Stimulated activated CD8-positive, alpha-beta memory T cell treated with anti-CD3 and anti-CD28 coated beads, Interleukin-7, amount 100 ng/mL, for 4 hours (primary cell): ENCODE measurements around the gene ZNF528.

ENCODE experiments used
- DNase-seq, 2 donors: peaks; one replicate each; pipeline ENCODE4 v3.0.0-alpha.2; 2020; ENCODE audit warnings: low read depth in 2 of 2

The ZNF528 gene

GRCh38 chr19:52397310-52398080 lies at the start of gene ZNF528:
TSS of gene ZNF528 (plus strand) at chr19:52397849. CDS start at chr19:52402014, 4,165 bp downstream.
- DNase-seq, result peak; percentile 90 to 91

- DNase-seq, result no peak
Measured at GRCh38 chr19:52351512-52351911, 46.1 kb upstream of the ZNF528 start.

- DNase-seq, result no peak
Measured at GRCh38 chr19:52366414-52366824, 31.2 kb upstream of the ZNF528 start.

GRCh38 chr19:52369559-52370340 lies 27.9 kb upstream of the ZNF528 start, which contains the start of gene ZNF880:
TSS of gene ZNF880 (plus strand) at chr19:52369923. CDS start at chr19:52369966, 43 bp downstream.
- peak; percentile 88 to 89 for DNase-seq

GRCh38 chr19:52370341-52370710 lies 27.3 kb upstream of the ZNF528 start:
- no peak for DNase-seq

GRCh38 chr19:52391135-52391534 lies 6.5 kb upstream of the ZNF528 start:
- DNase-seq, result no peak

- DNase-seq, result no peak
Measured at GRCh38 chr19:52398081-52398441, 412 bp downstream of the ZNF528 start.

GRCh38 chr19:52410276-52410675 lies 12.6 kb downstream of the ZNF528 start:
- DNase-seq, result no peak

GRCh38 chr19:52415711-52416110 lies 18.1 kb downstream of the ZNF528 start:
- no peak for DNase-seq

- no peak for DNase-seq
Measured at GRCh38 chr19:52428937-52429336, 31.3 kb downstream of the ZNF528 start, which contains the start of gene ZNF534. TSS of gene ZNF534 (plus strand) at chr19:52429148. CDS start at chr19:52431475, 2,327 bp downstream.

GRCh38 chr19:52442179-52442578 lies 44.5 kb downstream of the ZNF528 start:
- no peak for DNase-seq

- no peak for DNase-seq
Measured at GRCh38 chr19:52444506-52444905, 46.9 kb downstream of the ZNF528 start.

- no peak for DNase-seq
Measured at GRCh38 chr19:52451241-52451640, 53.6 kb downstream of the ZNF528 start.

GRCh38 chr19:52453324-52454094 lies 55.9 kb downstream of the ZNF528 start, which contains the start of gene ZNF578:
TSS of gene ZNF578 (plus strand) at chr19:52453553. CDS start at chr19:52501846, 48,293 bp downstream.
- peak; percentile 62 to 68 for DNase-seq

- no peak for DNase-seq
Measured at GRCh38 chr19:52464798-52465470, 67.3 kb downstream of the ZNF528 start.
